Smooth muscle cell of the brain vasculature (primary cell): ENCODE data around the gene TBX20.

Experiments used
- DNase-seq: peaks from one replicate; pipeline ENCODE4 v3.0.0-alpha.2; 2012; ENCODE audit warnings: low read depth, low spot score

TBX20 gene, protein sequence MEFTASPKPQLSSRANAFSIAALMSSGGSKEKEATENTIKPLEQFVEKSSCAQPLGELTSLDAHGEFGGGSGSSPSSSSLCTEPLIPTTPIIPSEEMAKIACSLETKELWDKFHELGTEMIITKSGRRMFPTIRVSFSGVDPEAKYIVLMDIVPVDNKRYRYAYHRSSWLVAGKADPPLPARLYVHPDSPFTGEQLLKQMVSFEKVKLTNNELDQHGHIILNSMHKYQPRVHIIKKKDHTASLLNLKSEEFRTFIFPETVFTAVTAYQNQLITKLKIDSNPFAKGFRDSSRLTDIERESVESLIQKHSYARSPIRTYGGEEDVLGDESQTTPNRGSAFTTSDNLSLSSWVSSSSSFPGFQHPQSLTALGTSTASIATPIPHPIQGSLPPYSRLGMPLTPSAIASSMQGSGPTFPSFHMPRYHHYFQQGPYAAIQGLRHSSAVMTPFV

DNA sequence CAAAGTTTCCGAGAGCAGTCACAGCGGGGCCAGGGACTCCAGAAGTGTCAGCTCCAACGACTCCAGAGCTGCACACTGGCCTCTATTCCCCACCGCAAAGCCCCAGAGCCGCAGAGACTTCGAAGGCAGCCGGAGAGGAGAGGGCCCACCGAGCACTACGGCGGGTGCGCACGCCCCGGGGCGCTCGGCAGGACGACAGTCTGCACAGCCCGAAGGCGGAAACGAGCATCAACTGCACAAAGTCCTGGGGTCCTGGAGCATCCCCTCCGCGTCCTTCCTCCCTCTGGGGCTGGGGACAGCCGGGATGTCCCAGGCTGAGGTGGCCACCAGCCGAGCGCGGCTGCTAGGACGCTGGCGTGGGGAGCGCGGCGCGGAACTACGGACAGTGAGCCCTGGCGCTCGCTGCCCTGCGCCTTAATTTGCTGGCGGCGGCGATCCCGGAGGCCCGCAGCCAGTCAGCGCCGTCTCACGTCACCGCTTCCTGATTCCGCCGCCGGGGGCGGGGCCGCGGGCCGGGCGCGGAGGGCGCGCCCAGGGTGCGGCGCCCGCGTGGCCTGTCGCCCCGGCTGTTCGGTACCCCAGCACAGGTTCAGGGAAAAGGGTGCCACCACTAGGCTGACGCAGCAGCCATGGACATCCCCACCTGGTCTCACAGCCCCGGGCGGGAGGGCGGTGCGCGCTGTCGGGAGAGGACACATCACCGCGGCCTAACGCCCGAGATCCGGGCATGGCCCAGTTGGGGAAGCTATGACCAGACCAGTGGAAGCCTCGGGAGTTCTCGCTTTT, at the start of gene TBX20:
TSS of gene TBX20 (minus strand) at position 391 of the 786 bp plus-strand sequence. CDS start 480 bp downstream, outside the sequence.
- no peak for DNase-seq

DNA sequence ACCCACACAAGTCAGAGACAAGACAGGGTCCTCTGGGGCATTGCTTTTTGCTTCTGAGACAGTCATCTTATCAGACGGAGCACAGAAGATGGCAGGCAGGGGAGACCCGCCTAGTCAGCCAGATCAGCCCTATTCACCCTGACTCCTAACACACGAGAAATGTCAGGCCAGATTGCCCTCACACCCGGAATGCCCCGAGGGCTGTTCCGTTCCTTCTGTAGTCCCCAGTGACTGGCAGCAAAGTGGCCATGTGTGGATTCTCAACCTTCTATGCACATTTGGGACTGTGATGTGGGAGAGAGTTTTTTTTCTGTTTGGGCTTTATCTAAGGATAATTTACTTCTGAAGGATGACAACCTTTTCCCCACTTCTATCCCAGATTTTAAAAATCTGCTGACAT, 35.5 kb upstream of the TBX20 start:
- DNase-seq: no peak

DNA sequence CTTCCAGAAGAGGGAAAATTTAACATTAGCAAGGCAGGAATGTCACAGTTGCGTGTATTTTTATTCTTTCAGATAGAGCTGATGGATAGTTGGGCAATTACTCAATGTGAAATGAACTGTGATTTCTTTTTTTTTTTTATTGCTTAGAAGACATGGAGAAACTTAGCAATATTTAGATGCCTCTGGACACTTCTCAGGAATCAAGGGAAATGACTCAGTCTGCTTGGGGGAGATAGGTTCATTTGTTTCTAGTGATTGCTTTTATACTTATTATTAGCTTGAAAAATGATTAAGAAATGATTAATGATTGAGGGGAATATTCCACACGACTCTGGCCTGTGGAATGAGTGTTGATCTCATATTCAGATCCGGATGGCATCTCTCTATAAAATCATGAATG, 33.1 kb upstream of the TBX20 start:
- no peak for DNase-seq

DNA sequence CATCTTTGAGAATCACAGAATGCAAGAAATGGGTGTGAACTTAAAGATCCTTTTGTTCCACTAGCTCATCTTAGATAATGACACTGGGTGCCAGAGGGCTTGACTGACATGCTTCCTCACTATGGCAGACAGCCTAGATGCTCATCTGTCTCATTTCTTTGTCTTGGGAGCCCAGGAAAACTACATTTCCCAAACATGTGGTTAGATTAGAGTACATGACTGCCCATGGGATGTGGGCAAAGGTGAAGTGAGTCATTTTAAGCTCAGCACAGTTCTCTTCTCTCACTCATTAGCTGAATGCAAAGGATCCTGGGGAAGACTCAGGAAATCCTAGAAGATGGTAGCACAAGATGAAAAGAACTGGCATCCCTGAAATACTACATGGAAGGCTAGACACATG, 32.5 kb upstream of the TBX20 start:
- no peak for DNase-seq

DNA sequence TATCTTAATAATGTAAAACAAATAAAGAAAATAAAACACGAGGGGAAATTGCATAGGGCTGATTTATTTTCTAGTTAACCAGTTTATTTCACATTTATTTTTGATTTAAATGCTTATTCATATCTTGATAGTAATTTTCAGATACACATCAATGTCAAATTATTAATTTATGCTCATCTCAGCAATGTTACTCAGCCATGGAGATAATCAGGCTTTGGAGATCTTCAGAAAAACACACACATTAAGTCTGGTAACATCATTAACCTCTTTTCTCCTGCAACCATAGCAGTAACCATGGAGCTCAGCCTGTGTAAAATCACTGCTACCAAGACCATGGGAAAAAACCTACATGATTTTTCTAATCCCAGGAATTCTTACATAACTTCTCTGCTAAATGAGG, 31.9 kb upstream of the TBX20 start:
- no peak for DNase-seq

DNA sequence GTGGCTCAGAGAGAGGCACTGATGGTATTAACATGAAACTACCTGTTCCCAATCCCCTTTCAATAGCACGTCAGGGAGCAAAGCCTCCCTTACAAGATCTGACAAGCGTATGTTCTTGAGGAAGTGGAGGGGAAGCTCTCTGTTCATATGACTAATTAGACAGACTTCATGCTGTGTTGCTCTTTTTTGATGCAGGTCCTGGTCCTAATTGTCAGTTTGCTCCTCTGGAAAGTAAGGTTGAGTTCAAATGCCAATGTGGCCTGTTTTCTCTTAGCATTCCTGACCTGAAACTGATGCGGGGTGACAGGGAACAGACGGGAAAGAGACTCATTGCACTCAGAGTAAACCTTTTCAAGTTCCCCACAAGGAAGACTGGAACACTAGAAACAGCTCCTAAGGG, 27.0 kb upstream of the TBX20 start:
- DNase-seq: no peak

DNA sequence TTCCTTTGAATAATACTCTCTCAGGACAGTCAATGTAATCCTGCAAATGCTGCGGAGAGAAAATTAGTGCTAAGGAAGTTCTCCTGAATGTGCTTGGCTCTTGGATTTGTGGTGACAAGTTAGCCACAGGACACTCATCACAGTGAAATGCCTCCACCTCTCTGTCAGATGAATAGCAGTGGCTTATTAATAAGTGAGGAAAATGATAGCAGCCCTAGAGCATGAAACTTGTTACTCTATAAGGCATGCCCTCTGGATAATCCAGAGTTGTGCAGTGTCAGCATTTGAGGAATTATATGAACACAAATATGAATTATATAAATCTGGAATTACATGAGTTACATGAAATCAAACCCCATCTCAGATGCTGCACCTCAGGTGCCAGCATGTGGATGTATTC, 23.5 kb upstream of the TBX20 start:
- DNase-seq: no peak

DNA sequence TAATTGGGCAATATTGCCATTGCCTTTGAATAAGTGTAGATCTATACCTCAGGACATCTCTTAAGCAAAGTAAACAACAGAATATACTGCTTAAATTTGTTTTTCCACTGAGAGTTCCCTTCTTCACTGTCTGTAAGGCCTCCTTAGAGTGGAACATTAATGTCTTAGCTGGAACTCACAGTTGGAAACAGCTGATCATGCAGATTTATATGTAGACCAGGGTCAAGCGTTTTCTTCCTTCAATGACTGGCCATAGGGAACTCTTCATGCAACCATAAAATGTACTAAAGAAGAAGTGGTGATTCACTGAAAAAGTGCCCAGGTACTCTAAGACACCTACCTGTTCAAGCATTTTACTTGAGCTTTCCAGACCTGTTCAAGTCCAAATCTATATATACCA, 18.3 kb upstream of the TBX20 start:
- DNase-seq: no peak

DNA sequence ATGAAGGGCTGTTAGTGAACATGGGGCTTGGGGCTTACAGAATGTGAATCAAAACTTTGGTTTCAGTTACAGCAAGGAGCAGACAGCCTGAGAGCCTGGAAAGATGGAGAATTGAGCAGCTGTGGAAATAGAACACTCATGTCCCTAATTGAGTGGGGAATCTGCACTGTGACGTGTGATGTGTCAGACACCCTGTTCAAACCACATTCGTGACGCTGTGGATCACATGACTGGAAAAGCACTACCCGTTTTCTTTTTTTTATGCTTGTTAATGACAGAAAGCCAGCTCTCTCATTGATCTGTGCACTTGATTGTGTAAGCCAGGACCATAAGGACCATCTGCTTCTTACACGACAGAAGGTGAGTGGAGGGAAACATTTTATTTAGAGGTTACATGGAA, 15.1 kb upstream of the TBX20 start:
- no peak for DNase-seq

DNA sequence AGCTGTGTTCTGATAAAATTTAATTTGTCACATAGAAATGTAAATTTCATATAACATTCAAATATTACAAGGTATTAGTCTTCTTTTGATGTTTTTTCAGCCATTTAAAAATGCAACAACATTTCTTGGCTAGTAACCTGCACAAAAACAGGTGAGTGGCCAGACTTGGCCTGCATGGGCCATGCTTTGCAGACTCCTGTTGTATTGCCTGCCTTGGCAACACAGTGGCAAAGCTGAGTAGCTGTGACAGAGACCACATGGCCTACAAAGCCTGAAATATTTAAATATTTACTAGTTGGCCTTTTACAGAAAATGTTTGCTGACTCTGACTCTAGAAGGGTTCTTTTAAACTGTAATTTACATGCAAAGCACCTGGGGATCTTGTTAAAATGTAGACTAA, 13.5 kb upstream of the TBX20 start:
- no peak for DNase-seq

DNA sequence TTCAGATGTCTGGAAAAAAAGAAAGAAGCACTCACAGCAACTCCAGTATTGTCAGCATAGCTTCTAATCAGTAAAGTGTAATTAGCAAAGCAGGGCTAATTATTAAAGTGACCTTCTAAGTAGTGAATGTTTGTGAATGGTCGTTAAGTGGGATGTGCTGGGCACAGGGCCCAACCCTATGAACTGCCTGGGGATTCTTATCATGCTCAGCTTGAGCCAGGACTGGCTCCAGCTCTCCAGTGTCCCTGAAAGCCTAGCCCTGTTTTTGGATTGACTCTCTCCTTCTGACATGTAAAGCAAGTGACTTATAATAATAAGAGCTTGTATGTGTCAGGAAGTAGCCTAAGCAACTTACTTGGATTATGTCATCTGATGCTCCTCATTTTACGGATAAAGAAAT, 9.5 kb upstream of the TBX20 start:
- no peak for DNase-seq

DNA sequence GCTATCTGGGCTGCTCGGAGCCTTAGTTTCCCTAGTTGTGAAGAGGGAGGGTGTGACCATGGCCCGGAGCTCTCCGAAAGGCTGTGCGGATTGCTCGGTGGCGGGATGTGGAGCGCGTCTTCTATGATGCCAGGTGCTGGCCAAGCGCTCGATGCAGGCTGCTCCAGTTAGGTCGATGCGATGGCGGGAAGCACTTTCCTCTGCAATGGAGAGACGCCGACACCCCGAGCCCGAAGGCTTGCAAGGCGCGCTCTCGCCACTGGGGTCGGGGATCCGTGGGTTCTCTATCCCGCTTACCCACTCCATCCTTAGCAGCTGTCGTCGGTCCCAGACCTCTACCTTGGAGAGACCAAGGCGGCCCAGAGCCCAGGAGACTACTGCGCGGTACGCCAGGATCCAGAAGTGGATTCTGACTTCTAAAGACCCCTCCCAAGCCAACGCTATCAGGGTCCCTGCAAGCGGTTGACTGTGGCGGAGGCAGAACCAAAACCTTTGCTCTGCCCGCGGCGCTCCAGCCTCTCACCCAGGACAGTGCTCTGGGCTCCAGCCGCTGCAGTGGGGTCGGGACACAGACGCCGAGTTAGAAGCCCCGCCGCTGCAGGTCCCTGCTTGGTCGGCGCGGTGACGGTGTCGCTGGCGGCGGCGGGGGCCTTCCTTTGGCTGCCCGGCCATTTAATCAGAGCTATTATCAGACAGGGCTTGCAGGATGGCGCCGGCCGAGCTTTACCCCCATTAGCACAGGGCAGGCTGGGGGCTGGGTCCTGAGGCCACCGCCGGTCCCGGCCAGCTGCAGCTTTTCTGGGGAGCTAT, 7.8 kb upstream of the TBX20 start:
- DNase-seq: no peak

DNA sequence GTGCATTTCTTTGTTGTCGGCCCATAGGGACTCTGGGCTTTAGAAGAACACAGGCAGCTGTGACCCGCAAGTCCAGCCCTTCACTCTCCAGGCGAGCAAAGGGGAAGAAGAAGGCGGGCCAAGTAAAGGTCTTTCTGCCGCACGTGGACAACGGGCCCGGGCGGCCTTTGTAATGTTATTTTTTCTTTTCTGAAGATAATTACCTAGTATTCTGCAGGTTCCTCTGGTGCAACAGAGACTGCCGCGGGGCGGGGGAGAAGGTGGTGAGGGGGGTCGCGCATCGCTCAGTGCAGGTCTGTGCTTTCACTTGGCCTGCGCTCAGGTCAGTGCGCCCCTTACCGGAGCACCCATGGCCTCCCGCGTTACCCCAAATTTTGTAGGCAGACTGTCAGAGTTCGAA, 7.1 kb upstream of the TBX20 start:
- DNase-seq: no peak

DNA sequence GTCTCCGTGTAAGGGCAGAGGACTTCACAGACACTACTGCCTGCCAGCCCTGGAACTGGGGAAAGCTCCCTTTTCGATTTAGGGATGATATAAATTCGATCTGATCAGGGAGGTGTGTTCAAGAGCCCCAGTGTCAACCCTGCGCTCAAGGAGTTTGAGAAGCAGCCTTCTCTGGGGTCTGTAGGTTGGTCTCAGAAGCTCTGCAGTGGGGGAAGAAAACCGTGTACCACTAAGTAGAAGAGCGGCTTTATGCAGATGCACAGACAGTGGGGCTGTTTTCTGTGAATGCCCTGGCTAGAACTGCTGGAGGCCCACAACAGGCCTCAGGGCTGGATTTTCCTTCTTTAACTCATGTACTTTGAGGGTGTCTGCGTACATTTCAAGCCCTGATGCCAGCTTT, 6.3 kb upstream of the TBX20 start:
- DNase-seq: no peak

DNA sequence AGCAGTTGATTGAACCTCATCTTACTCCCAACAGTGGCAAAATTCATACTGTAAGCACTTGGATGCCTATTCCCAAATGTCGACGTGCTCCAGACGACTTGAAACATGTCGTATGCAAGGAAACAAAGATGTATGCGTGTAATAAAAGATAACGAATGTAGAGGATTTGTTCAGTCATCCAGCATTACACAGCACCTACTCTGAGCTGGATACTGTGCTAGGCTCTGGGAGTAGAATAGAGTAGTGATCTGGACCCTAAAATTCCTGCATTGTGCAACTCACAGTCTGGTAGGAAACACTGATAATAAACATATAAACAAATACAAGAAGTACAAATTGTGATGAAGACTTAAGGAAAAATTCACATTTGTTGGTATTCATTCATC, 5.6 kb upstream of the TBX20 start:
- no peak for DNase-seq

DNA sequence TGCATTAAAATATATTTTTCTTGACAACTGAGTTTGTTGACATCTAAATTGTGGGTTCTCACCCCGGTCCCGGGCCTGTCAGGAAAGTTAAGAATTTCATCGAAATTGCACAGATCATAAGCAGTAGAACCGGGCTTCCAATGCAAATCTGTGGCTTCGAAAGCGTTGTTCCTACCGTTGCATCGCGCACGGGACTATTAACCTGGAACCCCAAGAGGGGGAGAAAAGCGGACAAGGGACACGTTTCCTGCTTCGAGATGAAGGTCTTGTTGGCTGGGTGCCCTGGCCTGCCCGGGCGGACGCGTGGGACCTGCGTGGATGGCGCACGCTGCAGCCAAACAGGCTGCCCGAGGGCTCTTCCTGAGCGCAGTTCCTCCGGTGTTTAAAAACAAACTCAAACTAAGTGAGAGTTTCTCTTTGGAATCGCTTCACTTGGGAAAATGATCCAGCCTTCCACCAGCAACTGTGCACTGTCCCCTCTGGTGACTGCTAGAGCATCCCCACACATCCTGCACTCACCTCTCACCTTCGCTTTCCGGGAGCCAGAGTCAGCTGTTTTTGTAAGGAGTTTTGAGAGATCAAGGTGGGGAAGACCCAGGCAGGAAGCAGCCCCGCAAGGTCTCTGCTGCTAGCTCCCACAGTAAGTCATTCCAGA, 5.1 kb upstream of the TBX20 start:
- no peak for DNase-seq

DNA sequence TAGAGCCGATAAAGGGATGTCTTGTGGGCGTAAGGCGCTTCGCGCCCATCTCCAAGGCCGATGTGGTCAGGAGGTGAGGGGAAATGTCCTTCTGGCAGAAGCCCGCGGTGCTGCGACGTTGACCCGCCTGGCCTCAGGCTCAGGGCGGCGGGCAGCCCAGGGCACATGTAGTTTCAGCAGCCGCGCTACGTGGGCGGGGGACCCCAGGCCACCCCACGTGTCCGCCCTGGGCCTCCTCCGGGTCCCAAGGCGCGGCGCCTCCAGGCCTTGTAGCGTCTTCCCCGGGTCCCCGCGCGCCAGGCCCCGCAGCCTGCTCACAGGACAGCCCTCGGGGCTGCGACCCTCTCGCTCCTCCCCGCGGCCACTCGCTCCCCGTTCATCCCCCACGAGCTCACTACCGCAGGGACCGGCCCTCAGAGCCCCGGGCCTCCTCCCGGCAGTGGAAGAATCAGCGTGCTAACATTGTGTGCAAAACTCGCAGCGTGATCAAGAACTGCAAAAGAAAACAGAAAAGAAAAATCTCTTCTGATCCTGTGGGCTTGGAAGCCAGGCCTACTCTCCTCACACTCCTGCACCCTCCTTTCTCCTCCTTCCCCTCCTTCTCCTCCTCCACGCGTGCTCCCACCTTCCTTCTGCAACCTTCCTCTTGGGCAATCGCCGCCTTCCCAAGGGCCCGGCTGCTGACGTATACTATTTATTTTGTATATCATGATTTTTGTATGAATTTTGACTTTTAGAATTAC, 4.4 kb upstream of the TBX20 start:
- DNase-seq: no peak

DNA sequence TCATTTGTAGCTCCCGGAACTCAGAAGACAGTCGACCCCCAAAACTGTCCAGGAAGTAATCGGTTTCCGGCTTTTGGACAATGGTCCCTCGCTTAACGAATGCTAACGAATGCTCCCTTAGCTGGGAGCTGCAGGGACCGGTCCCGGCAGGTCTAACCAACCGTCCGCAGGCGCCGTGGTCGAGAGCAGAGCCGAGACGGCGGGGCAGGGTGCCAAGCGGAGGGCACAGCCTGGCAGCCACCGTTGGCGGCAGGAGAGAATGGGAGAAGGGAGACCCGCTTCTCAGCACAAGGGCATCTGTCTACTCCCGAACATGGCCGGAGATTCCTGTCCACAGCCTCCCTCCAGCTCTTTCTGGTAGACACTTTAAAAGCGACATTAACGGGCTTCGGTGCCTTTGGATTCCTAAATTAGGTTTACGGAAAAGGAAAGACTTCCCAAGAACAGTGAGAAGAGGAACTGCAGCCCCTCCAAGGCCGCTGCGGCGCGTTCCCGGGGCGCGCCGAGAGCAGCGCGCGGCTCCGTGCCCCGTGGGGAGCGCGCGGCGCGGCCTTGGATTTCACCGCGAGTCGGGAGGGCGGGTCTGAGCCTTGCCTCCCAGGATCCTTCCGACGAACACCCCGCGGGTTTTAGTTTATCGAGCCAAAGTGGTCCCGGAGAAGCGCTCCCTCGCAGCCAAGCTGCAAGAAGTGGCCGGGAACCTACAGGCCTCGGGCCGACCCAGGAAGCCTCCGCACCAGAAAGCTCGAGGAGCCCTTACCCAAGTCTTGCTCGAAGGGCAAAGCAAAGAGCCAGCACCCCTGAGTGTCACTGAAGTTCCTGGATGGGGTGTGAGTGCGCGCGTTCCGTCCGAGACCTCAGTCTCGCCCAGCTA, 3.6 kb upstream of the TBX20 start:
- no peak for DNase-seq

DNA sequence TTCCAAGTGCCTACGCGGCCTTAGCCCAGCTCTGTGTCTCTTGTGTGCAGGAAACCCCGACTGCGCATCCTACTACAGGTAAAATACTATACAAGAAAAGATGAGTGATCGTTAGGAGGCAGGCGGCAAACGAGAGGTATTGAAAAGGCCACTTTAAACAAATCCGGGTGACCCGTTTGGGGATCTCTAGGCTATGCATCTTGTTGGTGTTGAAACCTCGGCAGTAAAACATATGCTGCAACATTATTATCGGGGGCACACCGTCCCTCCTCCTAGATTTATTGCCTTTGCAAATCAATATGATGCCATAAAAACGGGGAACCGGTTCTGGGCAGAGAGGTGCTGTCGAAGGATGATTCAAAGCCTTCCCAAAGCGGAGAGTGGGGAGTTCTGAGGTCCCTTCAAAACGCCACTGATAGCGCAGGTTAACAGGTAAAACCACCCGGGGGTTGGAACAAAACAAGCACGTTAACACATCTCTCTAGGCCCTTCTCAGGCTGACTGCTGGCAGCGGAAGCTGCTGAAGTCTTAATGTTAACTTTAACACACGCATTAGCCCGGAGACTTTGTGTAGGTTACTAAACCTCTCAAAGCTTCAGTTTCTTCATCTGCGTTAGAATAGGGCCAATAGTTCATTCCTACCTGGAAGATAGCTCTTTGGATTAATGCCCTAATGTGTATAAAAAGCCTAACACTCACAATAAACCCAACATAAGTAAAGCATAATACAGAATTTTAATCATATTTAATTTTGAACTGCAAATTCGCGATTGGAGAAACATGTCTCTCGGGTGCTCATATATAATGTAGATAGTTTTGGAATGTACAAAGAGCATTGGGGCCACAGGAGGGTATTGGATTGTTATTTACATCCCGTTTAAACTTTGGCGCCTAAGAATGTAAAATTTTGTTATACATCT, 2.6 kb upstream of the TBX20 start:
- DNase-seq: no peak
